ENCODE measurements around the gene DPPA5. TPM values are rescaled to one million over a fixed set of nuclear protein-coding genes. Genes with fewer than 3 reads are reported as not detected.
"Not testable (repeated sequence)": the region's sequence is repeated elsewhere in the genome, so short reads cannot be mapped to it uniquely, and the experiment has no call there.

DPPA5 gene
- total and polyA plus RNA-seq, 2 donors = 0.09 to 0.39 TPM

DNA sequence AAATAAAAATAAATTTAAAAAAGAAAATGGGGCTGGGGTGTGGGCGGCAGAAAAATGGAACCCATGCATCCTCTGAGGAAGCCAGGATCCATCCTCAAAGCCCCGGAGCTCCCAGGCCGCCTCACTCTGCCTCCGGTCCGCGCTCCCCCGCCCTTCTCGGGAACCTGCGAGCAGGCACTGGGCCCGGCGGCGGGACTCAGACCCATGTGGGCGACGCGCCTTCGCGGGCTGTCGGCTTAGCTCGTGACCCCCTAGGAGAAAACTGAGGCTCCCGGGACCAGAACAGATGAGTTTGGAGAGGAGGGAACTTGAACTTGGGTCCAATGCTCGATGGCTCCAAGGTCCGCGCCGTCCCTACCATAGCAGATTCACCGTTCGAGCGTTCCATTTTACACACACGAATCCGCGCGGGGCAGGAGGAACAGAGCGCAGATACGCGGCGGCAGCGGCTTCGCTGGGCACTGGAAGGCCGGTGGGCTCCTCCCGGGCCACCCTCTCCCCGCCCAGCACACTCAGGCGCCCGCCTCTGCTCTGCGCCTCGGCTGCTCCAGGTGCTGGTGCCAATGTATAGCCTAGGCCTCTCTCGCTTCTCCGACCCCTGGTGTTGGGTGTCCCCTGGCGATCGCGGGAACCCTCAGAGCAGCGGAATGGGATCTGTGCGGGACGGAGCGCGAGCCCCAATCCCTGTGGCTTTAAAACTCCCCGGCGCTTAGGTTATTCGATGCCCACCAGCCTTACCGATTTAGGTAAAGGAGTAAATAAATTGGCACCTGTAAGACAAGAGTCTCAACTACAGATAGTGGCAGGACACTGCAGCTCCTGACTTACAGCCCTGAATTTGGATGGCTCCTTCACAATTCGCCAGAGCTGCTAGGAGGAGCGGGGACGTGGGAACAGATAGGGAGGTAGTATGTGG is 39.2 kb downstream of the DPPA5 start:
- Histone ChIP-seq H3K9me3 (ENCODE audit: control insufficient read depth in 2 of 2, insufficient read depth in 1 of 2, low read length in 1 of 2) (peaks cover 0 to 18% of the 10 kb centered on the region in 2 donors), H3K4me1 (ENCODE audit: control insufficient read depth in 2 of 2, insufficient read depth in 2 of 2, low read length in 2 of 2) (peaks cover 3 to 13% of the 10 kb centered on the region in 2 donors), H3K4me3 (ENCODE audit: low read length in 2 of 2) (peak overlapping the region in 1 of 2 donors; percentile 32), H3K36me3 (ENCODE audit: control insufficient read depth in 2 of 2, insufficient read depth in 2 of 2, low read length in 1 of 2) (no peaks in the 10 kb centered on the region), H3K27ac (ENCODE audit: low read depth in 1 of 2, low read length in 1 of 2) (no peak overlapping the region), H3K27me3 (ENCODE audit: control insufficient read depth in 2 of 2, insufficient read depth in 1 of 2, low read length in 1 of 2) (peaks cover 7 to 33% of the 10 kb centered on the region in 2 donors)
- DNase-seq (ENCODE audit: low read depth in 6 of 9, low spot score in 9 of 9) = no peak
- WGBS = 17% methylated on average over 61 of the region's 61 CpGs

DNA sequence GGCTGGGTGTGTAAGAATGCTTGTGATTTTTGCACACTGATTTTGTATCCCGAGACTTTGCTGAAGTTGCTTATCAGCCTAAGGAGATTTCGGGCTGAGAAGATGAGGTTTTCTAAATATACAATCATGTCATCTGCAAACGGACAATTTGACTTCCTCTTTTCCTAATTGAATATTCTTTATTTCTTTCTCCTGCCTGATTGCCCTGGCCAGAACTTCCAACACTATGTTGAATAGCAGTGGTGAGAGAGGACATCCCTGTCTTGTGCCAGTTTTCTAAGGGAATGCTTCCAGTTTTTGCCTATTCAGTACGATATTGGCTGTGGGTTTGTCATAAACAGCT is 43.6 kb downstream of the DPPA5 start:
- H3K9me3 ChIP-seq (ENCODE audit: control insufficient read depth in 2 of 2, insufficient read depth in 1 of 2, low read length in 1 of 2) = peaks cover 0 to 20% of the 10 kb centered on the region in 2 donors
- H3K4me1 ChIP-seq (ENCODE audit: control insufficient read depth in 2 of 2, insufficient read depth in 2 of 2, low read length in 2 of 2) = peaks cover 7 to 24% of the 10 kb centered on the region in 2 donors
- peak overlapping the region; percentile 87 for H3K4me3 ChIP-seq (ENCODE audit: low read length in 2 of 2)
- DNase-seq (ENCODE audit: low read depth in 6 of 9, low spot score in 9 of 9); H3K27ac ChIP-seq (ENCODE audit: low read depth in 1 of 2, low read length in 1 of 2); H3K36me3 ChIP-seq (ENCODE audit: control insufficient read depth in 2 of 2, insufficient read depth in 2 of 2, low read length in 1 of 2): not testable (repeated sequence)
- 10% methylated on average over 4 of the region's 4 CpGs for WGBS
- H3K27me3 ChIP-seq (ENCODE audit: control insufficient read depth in 2 of 2, insufficient read depth in 1 of 2, low read length in 1 of 2) = peaks cover 2 to 20% of the 10 kb centered on the region in 2 donors

DNA sequence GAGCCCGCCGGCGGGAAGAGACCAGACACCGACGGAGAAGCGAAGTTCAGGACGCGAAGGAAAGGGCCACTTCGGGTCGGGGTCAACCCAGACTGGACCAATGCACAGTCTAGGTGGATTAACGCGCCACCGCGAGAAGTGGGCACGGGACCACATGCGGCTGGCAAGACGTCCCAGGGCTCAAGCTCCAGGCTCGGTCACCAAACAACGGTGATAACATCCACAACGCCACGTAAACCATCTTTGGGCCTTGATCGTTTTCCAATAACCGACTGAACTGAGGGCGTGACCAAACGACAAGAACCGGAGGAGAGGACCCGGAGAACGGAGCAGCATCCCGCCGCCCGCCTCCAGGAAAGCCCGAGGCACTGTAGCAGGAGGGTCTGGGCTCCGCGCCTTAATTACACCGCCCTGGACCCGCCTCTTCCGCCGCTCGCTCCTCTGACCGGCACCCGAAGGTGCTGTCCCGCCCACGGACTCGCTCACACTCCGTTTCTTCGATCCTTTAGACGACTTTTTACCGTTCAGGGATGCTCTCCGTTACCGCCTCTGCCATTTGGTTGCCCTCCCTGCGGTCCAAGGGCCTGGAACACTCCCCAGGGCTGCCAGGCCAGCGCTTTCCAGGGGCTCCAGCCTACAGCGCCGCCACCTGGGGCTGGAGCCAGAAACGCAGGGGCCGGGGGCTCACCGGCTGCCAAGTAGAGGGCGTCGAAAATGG is 44.1 kb downstream of the DPPA5 start:
- peaks cover 0 to 19% of the 10 kb centered on the region in 2 donors for H3K9me3 ChIP-seq (ENCODE audit: control insufficient read depth in 2 of 2, insufficient read depth in 1 of 2, low read length in 1 of 2)
- no peaks in the 10 kb centered on the region for H3K36me3 ChIP-seq (ENCODE audit: control insufficient read depth in 2 of 2, insufficient read depth in 2 of 2, low read length in 1 of 2)
- peak overlapping the region; percentile 47 to 54 for H3K27ac ChIP-seq (ENCODE audit: low read depth in 1 of 2, low read length in 1 of 2)
- DNase-seq (ENCODE audit: low read depth in 6 of 9, low spot score in 9 of 9) = peak in 8 of 9 donors; percentile 19 to 70 (median 36)
- under 1% methylated on average over 59 of the region's 59 CpGs for WGBS
- H3K4me3 ChIP-seq (ENCODE audit: low read length in 2 of 2) = peak overlapping the region; percentile 87
- H3K4me1 ChIP-seq (ENCODE audit: control insufficient read depth in 2 of 2, insufficient read depth in 2 of 2, low read length in 2 of 2) = peaks cover 7 to 22% of the 10 kb centered on the region in 2 donors
- peaks cover 2 to 14% of the 10 kb centered on the region in 2 donors for H3K27me3 ChIP-seq (ENCODE audit: control insufficient read depth in 2 of 2, insufficient read depth in 1 of 2, low read length in 1 of 2)

DNA sequence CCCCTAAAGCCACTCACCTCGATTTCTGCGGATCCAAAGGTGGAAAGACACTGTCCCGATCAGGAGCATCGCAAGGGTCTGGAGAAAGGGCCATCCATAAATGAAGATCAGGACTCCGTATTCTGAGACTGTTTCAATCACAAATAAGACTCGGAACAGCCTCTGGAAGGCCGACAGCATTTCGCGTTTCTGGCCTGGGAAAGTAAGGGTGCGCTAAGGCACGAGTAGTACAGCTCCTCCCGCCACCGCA is 44.6 kb downstream of the DPPA5 start:
- peak in 1 of 9 donors; percentile 14 for DNase-seq (ENCODE audit: low read depth in 6 of 9, low spot score in 9 of 9)
- Histone ChIP-seq H3K36me3 (ENCODE audit: control insufficient read depth in 2 of 2, insufficient read depth in 2 of 2, low read length in 1 of 2) (no peaks in the 10 kb centered on the region), H3K4me1 (ENCODE audit: control insufficient read depth in 2 of 2, insufficient read depth in 2 of 2, low read length in 2 of 2) (peaks cover 7 to 18% of the 10 kb centered on the region in 2 donors), H3K4me3 (ENCODE audit: low read length in 2 of 2) (peak overlapping the region; percentile 87), H3K27me3 (ENCODE audit: control insufficient read depth in 2 of 2, insufficient read depth in 1 of 2, low read length in 1 of 2) (peaks cover under 1 to 10% of the 10 kb centered on the region in 2 donors), H3K27ac (ENCODE audit: low read depth in 1 of 2, low read length in 1 of 2) (peak overlapping the region in 1 of 2 donors; percentile 43), H3K9me3 (ENCODE audit: control insufficient read depth in 2 of 2, insufficient read depth in 1 of 2, low read length in 1 of 2) (peaks cover 0 to 15% of the 10 kb centered on the region in 2 donors)
- 3% methylated on average over 13 of the region's 13 CpGs for WGBS

DNA sequence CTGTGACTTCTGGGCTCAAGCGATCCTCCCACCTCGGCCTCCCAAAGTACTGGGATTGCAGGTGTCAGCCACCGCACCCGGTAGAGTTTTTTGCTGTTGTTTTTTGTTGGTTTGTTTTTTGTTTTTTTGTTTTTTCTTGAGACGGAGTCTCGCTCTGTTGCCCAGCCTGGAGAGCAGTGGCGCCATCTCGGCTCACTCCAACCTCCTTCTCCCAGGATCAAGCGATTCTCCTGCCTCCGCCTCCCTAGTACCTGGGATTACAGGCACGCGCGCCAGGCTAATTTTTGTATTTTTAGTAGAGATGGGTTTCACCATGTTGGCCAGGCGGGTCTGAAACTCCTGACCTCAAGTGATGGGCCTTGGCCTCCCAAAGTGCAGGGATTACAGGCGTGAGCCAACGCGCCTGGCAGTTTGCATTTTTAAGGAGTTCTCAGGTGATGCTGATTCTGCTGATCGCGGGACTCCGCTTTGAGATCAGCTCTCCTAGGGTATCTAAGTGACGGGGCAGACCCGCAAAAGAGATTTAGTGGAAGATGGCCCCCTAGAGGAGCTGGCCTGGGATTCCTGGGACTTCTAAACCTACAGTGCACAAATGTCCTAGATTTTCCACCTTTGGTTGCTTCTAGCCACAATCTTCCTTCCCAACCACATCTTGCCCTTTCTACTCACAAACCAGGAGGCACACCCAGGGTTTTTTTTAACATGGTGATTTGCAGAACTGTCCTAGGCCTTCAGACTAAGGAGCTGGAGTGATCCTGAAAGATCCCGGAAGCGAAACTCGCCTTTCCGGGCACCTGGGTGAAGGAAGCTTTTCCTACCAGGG is 45.2 kb downstream of the DPPA5 start:
- 82% methylated on average over 26 of the region's 26 CpGs for WGBS
- H3K27ac ChIP-seq (ENCODE audit: low read depth in 1 of 2, low read length in 1 of 2) = peak overlapping the region in 1 of 2 donors; percentile 32
- peaks cover 0 to 14% of the 10 kb centered on the region in 2 donors for H3K9me3 ChIP-seq (ENCODE audit: control insufficient read depth in 2 of 2, insufficient read depth in 1 of 2, low read length in 1 of 2)
- H3K4me3 ChIP-seq (ENCODE audit: low read length in 2 of 2) = peak overlapping the region; percentile 87
- H3K4me1 ChIP-seq (ENCODE audit: control insufficient read depth in 2 of 2, insufficient read depth in 2 of 2, low read length in 2 of 2) = peaks cover 7 to 18% of the 10 kb centered on the region in 2 donors
- no peaks in the 10 kb centered on the region for H3K36me3 ChIP-seq (ENCODE audit: control insufficient read depth in 2 of 2, insufficient read depth in 2 of 2, low read length in 1 of 2)
- H3K27me3 ChIP-seq (ENCODE audit: control insufficient read depth in 2 of 2, insufficient read depth in 1 of 2, low read length in 1 of 2) = peaks cover 0 to 7% of the 10 kb centered on the region in 2 donors
- peak in 1 of 9 donors; percentile 37 for DNase-seq (ENCODE audit: low read depth in 6 of 9, low spot score in 9 of 9)

DNA sequence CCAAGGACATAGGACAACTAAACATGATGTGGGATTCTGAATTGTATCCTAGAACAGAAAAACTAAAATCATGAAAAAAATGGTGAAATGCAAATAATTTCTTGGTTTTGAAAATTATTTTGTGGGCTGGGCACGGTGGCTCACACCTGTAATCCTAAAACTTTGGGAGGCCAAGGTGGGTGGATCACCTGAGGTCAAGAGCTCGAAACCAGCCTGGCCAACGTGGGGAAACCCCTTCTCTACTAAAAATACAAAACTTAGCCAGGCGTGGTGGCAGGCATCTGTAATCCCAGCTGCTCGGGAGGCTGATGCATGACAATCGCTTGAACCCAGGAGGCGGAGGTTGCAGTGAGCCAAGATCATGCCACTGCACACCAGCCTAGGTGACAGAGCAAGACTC is 50.3 kb downstream of the DPPA5 start:
- not testable (repeated sequence) for H3K4me3 ChIP-seq (ENCODE audit: low read length in 2 of 2); H3K27me3 ChIP-seq (ENCODE audit: control insufficient read depth in 2 of 2, insufficient read depth in 1 of 2, low read length in 1 of 2); H3K4me1 ChIP-seq (ENCODE audit: control insufficient read depth in 2 of 2, insufficient read depth in 2 of 2, low read length in 2 of 2); H3K27ac ChIP-seq (ENCODE audit: low read depth in 1 of 2, low read length in 1 of 2); H3K36me3 ChIP-seq (ENCODE audit: control insufficient read depth in 2 of 2, insufficient read depth in 2 of 2, low read length in 1 of 2); DNase-seq (ENCODE audit: low read depth in 6 of 9, low spot score in 9 of 9); H3K9me3 ChIP-seq (ENCODE audit: control insufficient read depth in 2 of 2, insufficient read depth in 1 of 2, low read length in 1 of 2)
- 96% methylated on average over 7 of the region's 7 CpGs for WGBS

Other genes with a start within 250 kb of the DPPA5 start
- 1.4 TPM for gene KHDC1L, start 128.8 kb downstream of the DPPA5 start, total RNA-seq
- 2.8 TPM for gene KHDC1L, start 128.8 kb downstream of the DPPA5 start, polyA plus RNA-seq
- 2.3 TPM for gene KHDC1, start 91.1 kb downstream of the DPPA5 start, total RNA-seq
- gene KHDC1, start 91.1 kb downstream of the DPPA5 start, polyA plus RNA-seq = 4.1 TPM
- gene KHDC3L, start 8.4 kb upstream of the DPPA5 start, total RNA-seq = 0.14 TPM
- gene KHDC3L, start 8.4 kb upstream of the DPPA5 start, polyA plus RNA-seq = 0.68 TPM
- gene OOEP, start 15.6 kb upstream of the DPPA5 start, total RNA-seq = not detected
- 0.23 TPM for gene OOEP, start 15.6 kb upstream of the DPPA5 start, polyA plus RNA-seq
- 0.14 TPM for gene DDX43, start 40.6 kb upstream of the DPPA5 start, total RNA-seq
- 0.66 TPM for gene DDX43, start 40.6 kb upstream of the DPPA5 start, polyA plus RNA-seq
- 6.1 TPM for gene CGAS, start 98.0 kb upstream of the DPPA5 start, total RNA-seq
- gene CGAS, start 98.0 kb upstream of the DPPA5 start, polyA plus RNA-seq = 4.7 TPM
- gene MTO1, start 107.5 kb upstream of the DPPA5 start, total RNA-seq = 25.1 TPM
- 27.2 TPM for gene MTO1, start 107.5 kb upstream of the DPPA5 start, polyA plus RNA-seq
- 18,464 TPM for gene EEF1A1, start 166.8 kb upstream of the DPPA5 start, total RNA-seq
- 12,119 TPM for gene EEF1A1, start 166.8 kb upstream of the DPPA5 start, polyA plus RNA-seq